ENCODE measurements around the gene TMEM130.

TMEM130 gene

DNA sequence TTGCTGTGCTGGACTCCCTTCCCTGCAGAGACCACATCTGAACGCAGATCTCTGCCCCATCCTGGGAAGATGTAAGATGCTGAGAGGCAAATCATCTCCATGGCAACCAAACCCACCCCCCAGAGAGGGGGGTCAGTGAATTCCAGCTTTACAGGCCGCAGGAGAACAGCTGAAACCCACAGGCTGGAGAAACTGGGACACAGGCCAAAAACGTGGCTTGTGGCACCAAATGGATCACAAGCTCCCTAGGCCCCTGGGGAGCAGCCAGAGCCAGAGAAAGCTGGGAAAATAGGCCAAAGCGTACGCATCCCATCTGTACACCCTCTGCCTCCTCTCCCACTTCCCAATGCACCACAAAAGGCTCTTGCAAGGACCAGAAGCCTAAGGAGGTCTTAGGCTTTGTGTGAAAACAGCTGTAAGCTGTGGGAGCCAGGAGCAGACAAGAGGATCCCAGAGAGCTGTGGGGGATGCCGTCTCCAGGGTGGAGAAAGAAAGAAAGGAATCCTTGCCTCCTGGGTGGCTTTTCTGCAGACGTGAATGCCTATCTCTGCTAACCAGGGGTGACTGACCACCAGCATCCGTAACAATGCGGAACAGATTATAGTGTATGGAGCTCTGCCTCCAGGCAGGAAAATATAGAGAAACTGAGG is 59.5 kb downstream of the TMEM130 start:
- Mint-ChIP-seq H3K4me3 (no peak overlapping the region), H3K9me3 (no peaks in the 10 kb centered on the region), H3K27ac (no peak overlapping the region), H3K27me3 (peaks cover 2% of the 10 kb centered on the region), H3K36me3 (no peaks in the 10 kb centered on the region), H3K4me1 (no peaks in the 10 kb centered on the region)

DNA sequence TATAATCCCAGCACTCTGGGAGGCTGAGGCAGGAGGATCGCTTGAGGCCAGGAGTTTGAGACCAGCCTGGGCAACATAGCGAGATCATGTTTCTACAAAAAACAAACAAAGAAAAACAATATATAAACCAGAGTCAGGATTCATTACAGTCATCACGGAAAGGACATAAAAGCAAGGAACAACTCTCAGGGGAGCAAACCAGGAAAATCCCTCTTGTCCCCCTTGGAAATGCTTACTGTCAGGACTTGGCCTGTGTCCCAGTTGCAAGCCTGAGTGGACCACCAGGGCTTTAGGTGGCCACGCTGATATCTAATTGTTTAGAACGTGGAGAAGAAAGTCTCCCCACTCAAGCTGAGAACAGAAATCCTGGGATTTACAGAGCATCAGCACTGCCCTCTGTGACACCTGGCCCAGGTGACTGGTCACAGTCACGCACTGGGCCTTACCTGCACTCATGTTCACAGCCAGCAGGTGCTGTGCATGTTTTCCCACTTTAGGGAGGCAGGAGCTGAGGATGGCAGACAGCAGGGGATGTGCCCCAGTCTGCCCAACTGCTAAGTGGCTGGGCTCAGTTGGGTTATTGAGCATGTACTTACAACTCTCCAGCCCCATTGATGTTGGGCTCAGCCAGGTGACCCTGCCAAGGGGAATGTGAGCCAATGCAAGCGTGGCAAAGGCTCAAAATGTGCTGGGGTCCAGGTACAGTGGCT is 60.9 kb downstream of the TMEM130 start:
- Mint-ChIP-seq H3K4me1 (no peaks in the 10 kb centered on the region), H3K9me3 (no peaks in the 10 kb centered on the region), H3K27me3 (peaks cover 2% of the 10 kb centered on the region), H3K27ac (no peak overlapping the region), H3K36me3 (no peaks in the 10 kb centered on the region), H3K4me3 (no peak overlapping the region)

DNA sequence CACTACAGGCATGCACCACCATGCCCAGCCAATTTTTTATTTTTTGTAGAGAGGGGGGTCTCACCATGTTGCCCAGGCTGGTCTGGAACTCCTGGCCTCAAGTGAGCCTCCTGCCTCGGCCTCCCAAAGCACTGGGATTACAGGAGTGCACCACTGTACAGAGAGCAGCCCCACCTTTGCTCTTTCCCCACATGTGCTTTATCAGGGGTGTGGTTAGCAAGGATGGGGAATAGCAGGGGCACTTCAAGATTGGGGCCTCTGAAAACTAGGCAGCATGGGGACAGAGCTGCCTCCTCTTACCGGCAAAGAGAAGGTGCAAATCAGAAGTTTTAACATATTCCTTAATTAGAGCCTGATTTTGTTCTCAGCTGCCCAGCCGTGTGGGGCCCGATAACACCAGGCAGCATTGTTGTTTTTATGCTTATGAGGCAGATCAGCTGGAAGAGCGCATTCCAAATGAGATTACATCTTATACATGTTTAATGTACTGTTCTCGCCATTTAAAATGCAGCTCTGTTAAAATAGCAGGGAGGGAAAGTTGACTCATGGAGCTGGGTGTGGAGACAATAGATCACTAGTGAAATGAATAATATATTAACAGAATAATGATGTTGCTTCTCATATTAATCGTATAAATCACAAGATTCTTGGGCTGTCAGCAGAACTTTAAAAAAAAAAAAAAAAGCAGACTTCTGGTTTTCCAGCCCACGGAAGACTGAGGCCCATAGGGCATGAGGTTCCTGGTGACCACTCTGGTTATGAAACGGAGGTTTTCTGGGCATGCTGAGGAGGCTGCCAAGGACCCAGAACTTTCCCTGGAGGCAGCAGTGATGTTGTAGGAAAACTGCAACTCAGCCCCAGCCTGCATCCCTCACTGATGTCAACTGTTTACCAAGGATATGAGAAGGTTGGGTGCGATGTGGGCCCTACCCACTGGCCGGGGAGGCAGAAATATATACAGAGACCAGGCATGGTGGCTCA is 62.5 kb downstream of the TMEM130 start:
- Mint-ChIP-seq H3K4me3 (no peak overlapping the region), H3K27ac (no peak overlapping the region), H3K4me1 (no peaks in the 10 kb centered on the region), H3K27me3 (peaks cover 4% of the 10 kb centered on the region), H3K36me3 (no peaks in the 10 kb centered on the region), H3K9me3 (no peaks in the 10 kb centered on the region)

DNA sequence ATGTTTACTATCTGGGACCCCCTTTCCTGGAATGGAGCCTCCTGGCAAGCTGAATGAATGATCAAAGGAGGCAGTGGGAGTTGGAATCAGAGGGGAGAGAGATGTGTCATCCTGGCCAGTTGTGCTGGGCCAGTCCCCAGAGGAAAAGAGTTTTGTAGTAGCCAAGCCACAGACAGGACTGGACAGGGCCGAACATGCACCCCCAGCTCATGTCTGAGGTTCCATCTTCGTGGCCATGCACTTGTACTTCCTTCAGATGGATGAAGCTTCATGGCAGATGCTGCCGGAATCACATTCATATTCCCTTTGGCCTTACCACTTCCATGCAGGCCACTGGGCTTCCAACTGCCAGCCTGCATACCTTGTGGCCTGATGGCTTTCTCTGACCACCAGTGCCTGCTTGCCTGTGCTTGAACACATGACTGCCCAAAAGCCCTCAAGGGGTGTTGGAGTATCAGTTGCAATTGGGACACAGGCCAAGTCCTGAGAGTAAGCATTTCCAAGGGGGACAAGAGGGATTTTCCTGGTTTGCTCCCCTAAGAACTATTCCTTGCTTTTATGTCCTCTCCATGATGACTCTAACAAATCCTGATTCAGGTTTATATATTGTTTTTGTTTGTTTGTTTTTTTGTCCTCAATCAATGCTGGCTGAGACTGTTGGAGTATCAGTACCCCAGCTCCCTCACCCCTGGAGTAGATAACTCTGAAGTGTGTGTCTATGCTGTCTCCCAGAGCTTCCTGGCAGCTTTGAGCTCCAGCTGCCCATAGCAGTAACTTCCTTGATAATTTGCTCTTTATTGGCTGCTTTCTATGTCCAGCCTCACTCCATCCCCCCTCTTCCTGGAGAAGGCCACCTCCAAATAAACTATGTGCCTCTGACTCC is 63.6 kb downstream of the TMEM130 start:
- Mint-ChIP-seq H3K4me1 (no peaks in the 10 kb centered on the region), H3K36me3 (no peaks in the 10 kb centered on the region), H3K27ac (no peak overlapping the region), H3K9me3 (no peaks in the 10 kb centered on the region), H3K4me3 (no peak overlapping the region), H3K27me3 (peaks cover 4% of the 10 kb centered on the region)

DNA sequence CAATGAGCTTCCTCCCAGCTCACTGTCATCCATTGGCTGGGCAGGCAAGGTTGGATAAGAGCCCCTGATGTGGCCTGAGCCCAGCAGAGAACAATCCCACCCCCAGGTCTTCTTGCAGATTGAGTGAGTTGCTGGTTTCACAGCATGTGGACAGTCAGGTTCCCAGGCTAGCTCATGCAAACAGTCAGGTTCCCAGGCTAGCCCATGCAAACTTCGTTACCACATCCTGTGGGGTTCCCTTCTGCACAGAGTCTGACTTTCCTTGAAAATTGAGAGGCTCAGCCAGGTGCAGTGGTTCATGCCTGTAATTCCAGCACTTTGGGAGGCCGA is 67.1 kb downstream of the TMEM130 start:
- Mint-ChIP-seq H3K27me3 (peaks cover 6% of the 10 kb centered on the region), H3K4me3 (no peak overlapping the region), H3K27ac (no peak overlapping the region)

DNA sequence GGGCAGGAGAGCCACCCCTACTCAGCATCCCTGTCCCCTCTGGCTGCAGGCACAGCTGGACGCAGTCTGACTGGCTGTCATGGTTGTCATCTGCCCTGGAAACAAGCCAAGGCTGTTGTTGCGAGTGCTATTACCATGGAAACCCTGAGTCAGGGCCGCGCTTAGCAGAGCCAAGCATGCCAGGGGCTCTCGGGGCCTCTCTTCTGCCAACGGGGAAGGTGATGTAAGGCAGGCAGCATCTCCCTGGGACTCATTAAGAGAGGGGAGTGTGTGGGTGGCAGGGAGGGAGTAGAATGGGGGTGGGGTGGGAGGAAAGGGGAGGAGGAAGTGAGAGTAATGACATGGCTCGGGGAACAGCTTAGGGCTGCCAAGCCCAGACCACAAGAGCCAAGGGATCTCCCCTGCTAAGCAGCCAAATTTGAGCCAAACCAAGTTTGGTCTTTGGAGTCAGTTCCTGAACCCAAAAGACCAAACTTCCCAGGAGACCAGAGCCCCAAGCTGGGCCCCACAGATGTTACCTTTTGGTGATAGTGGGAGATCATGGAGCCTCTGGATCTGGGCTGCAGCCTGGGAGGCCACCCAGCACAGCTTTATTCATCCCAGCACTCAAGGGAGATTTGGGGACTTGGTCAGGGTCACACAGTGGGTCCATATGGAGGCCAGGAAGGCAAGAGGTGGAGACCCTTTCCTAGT is 67.6 kb downstream of the TMEM130 start:
- Mint-ChIP-seq H3K27ac (no peak overlapping the region), H3K27me3 (peaks cover 6% of the 10 kb centered on the region), H3K36me3 (no peaks in the 10 kb centered on the region), H3K4me1 (no peaks in the 10 kb centered on the region), H3K4me3 (no peak overlapping the region), H3K9me3 (peaks cover 4% of the 10 kb centered on the region)

More for the DNA sequence above, 67.1 kb downstream of the TMEM130 start:
- Mint-ChIP-seq H3K4me1 (no peaks in the 10 kb centered on the region), H3K36me3 (no peaks in the 10 kb centered on the region), H3K9me3 (peaks cover 4% of the 10 kb centered on the region)

DNA sequence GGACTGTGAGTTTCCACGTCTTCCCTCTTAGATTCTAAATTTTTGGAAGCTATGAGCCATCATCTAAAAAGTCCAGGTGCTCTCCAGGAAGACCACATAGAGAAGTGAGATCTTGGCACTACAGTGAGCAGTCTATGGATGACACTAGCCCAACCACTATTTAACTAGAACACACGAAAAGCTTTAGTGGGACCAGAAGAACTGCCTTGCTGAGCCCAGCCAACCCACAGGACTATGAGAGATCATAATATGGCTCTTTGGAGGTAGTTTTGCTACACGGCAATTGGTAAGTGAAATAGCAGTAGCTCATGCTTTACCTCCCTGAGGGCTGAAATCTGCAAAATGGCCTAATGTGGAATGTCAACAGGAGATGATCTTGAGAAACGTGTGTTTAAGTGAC is 68.8 kb downstream of the TMEM130 start:
- Mint-ChIP-seq H3K9me3 (peaks cover 4% of the 10 kb centered on the region), H3K36me3 (no peaks in the 10 kb centered on the region), H3K27ac (no peak overlapping the region), H3K4me1 (no peaks in the 10 kb centered on the region), H3K27me3 (peaks cover 6% of the 10 kb centered on the region), H3K4me3 (no peak overlapping the region)

DNA sequence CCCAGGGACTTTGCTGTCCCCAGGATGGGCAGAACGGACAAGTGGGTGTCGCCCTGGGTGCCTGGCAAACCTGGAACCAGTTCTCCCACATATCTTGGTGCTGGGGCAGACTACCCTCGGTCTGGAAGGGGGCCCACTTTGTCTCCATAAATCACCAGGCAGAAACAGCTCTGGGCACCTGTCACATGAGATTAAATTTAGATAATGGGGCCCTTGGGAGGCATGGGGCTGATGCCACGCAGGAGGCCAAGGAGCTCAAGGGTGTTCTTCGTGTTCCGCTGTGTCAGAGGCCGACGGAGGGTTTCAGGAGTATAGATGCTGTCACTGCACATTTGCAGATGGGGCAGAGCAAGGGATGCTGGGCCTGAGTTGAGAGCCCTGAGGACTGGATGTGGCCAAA is 72.7 kb downstream of the TMEM130 start:
- Mint-ChIP-seq H3K27ac (no peak overlapping the region), H3K27me3 (peaks cover 4% of the 10 kb centered on the region), H3K4me3 (no peak overlapping the region), H3K4me1 (no peaks in the 10 kb centered on the region), H3K36me3 (no peaks in the 10 kb centered on the region), H3K9me3 (peaks cover 4% of the 10 kb centered on the region)
